OCI-LY3 (cell line): ENCODE measurements around the gene KRTDAP.

Experiments
- H2AFZ ChIP-seq: fragments of 200-600, 300-600 bp; shearing (Covaris generic); 2 replicates; pipeline ENCODE4 v1.6.0; 2014; ENCODE audit warnings: antibody characterized with exemption, low read depth, low read length
- H3K27ac ChIP-seq: fragments of 200-600, 300-600 bp; sonication (generic); 2 replicates; pipeline ENCODE4 v1.5.1; 2014; ENCODE audit warnings: mild to moderate bottlenecking, low read length, moderate library complexity, mixed read lengths
- H3K27me3 ChIP-seq: fragments of 200-600, 300-600 bp; sonication (generic); 2 replicates; pipeline ENCODE4 v1.6.1; 2014; ENCODE audit warnings: low read depth, low read length, mixed read lengths
- H3K36me3 ChIP-seq: fragments of 200-600, 300-600 bp; sonication (generic); replicated peaks from 2 replicates; pipeline ENCODE3; 2014; ENCODE audit warnings: low read depth, low read length, mixed read lengths
- H3K4me1 ChIP-seq: fragments of 300-600, 200-600 bp; sonication (generic); 2 replicates; pipeline ENCODE4 v1.6.1; 2014; ENCODE audit warnings: low read length, mixed read lengths
- H3K4me2 ChIP-seq: fragments of 200-600, 300-600 bp; sonication (generic); 2 replicates; pipeline ENCODE4 v1.6.1; 2014; ENCODE audit warnings: low read length, mixed read lengths
- H3K4me3 ChIP-seq: fragments of 300-600, 200-600 bp; sonication (generic); 2 replicates; pipeline ENCODE4 v1.5.1; 2014; ENCODE audit warnings: antibody characterized with exemption, mild to moderate bottlenecking, low read length, moderate library complexity
- H3K79me2 ChIP-seq: fragments of 300-600, 200-600 bp; shearing (Covaris generic); 2 replicates; pipeline ENCODE4 v1.6.1; 2014; ENCODE audit warnings: mild to moderate bottlenecking, low read length, mixed read lengths
- H3K9ac ChIP-seq: fragments of 300-600, 200-600 bp; shearing (Covaris generic); 2 replicates; pipeline ENCODE4 v1.6.0; 2014; ENCODE audit warnings: mild to moderate bottlenecking, low read length, moderate library complexity
- H3K9me3 ChIP-seq: fragments of 200-600, 300-600 bp; shearing (Covaris generic); 2 replicates; pipeline ENCODE4 v1.6.1; 2014; ENCODE audit warnings: low read length, mixed read lengths; ENCODE audit not compliant: insufficient read depth
- H4K20me1 ChIP-seq: fragments of 200-600, 300-600 bp; sonication (generic); 2 replicates; pipeline ENCODE4 v1.6.1; 2016; ENCODE audit warnings: low read length, mixed read lengths; ENCODE audit not compliant: insufficient read depth
- CTCF ChIP-seq: fragments of 200-600, 300-600 bp; sonication (generic); IDR thresholded peaks from 2 replicates; pipeline ENCODE4 v1.5.1; 2014; ENCODE audit warnings: antibody characterized with exemption, low read length, low read depth
- EZH2phosphoT487 ChIP-seq: fragments of 200-600 bp; shearing (Covaris generic); IDR thresholded peaks from 2 replicates; pipeline ENCODE4 v1.6.1; 2018; ENCODE audit warnings: antibody characterized with exemption, mixed run types, low read depth

The KRTDAP gene

DNA sequence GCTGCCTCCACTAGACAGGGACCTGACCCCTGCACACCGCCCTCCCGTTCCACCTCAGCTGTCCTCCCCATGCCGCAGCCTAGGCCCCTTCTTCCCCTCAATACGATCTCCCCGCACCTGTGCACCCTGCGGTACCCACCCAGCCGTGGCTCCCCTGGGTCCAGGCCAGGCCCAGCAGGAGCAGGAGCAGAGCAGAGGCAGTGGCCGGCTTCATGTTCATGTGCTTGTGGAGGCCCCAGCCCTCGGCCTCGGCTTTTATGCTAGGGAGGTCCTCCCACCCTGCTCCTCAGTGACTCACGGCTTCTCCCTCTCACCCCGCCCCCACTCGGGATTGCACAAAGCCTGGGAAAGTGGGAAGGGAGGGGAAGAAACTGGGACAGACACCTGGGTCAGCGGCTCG lies 11.4 kb upstream of the KRTDAP start:
- Histone ChIP-seq H3K79me2 (no peaks in the 10 kb centered on the region), H3K4me3 (no peak overlapping the region), H3K9me3 (no peaks in the 10 kb centered on the region), H3K27ac (no peak overlapping the region), H2AFZ (no peak overlapping the region), H3K4me1 (no peaks in the 10 kb centered on the region), H3K4me2 (no peak overlapping the region), H4K20me1 (no peaks in the 10 kb centered on the region), H3K27me3 (peaks cover 68% of the 10 kb centered on the region), H3K36me3 (no peaks in the 10 kb centered on the region), H3K9ac (no peak overlapping the region)
- no peak for TF ChIP-seq CTCF

- TF ChIP-seq CTCF (no peak), EZH2phosphoT487 (no peak)
- H3K79me2 ChIP-seq = no peaks in the 10 kb centered on the region
- H2AFZ ChIP-seq = no peak overlapping the region
- no peaks in the 10 kb centered on the region for H3K4me1 ChIP-seq
- no peak overlapping the region for H3K4me2 ChIP-seq
- H3K4me3 ChIP-seq = no peak overlapping the region
- peaks cover 62% of the 10 kb centered on the region for H3K27me3 ChIP-seq
- no peaks in the 10 kb centered on the region for H3K36me3 ChIP-seq
- H3K9me3 ChIP-seq = no peaks in the 10 kb centered on the region
- no peaks in the 10 kb centered on the region for H4K20me1 ChIP-seq
- no peak overlapping the region for H3K27ac ChIP-seq
- H3K9ac ChIP-seq = no peak overlapping the region
Measured at GRCh38 chr19:35500611-35501010, 10.3 kb upstream of the KRTDAP start.

DNA sequence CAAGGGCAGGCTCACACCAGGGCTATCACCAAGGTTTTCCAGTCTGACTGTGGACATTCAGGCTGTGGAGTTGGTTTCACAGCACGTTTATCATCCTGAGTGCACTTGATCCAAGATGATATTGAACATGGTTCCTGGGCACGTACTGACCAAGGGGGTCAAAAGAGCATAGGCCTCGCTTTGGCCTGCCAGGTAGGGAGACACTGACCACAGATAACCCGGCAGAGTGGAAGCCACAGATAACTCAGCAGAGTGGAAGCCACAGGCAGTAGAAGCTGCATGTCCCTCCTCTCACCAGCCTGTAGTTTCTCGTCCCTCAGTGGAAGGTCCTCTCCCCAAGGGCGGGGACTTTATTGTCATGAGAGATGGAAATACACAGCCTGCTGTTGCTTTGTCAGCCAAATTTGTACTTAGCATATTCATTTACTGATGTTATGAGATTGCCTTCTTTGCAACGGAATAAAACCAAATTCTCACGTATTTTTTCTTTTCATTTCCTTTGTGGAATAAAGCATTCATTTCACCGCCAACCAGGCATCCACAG lies 8.8 kb upstream of the KRTDAP start:
- H3K27me3 ChIP-seq = peaks cover 54% of the 10 kb centered on the region
- no peak overlapping the region for H3K9ac ChIP-seq
- no peak overlapping the region for H2AFZ ChIP-seq
- no peak overlapping the region for H3K4me2 ChIP-seq
- no peaks in the 10 kb centered on the region for H4K20me1 ChIP-seq
- no peaks in the 10 kb centered on the region for H3K9me3 ChIP-seq
- no peaks in the 10 kb centered on the region for H3K36me3 ChIP-seq
- H3K4me1 ChIP-seq = peaks cover 5% of the 10 kb centered on the region; the same call in 1 of the 2 replicates
- TF ChIP-seq CTCF (no peak), EZH2phosphoT487 (no peak)
- no peak overlapping the region for H3K4me3 ChIP-seq
- no peak overlapping the region for H3K27ac ChIP-seq
- no peaks in the 10 kb centered on the region for H3K79me2 ChIP-seq

DNA sequence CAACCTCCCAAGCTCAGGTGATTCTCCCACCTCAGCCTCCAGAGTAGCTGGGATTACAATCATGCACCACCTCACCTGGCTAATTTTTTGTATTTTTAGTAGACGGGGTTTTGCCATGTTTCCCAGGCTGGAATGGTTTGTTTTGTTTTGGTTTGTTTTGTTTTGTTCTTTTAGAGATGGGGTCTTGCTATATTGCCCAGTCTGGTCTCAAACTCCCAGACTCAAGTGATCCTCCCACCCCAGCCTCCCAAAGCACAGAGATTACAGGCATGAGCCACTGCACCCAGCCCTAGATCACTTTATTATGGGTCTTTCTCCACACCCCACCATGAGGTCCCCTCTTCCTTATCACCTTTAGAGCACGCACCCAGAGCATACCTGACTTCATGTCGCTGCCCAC lies 8.0 kb upstream of the KRTDAP start:
- peaks cover 51% of the 10 kb centered on the region for H3K27me3 ChIP-seq
- no peaks in the 10 kb centered on the region for H3K36me3 ChIP-seq
- no peaks in the 10 kb centered on the region for H3K9me3 ChIP-seq
- H3K4me3 ChIP-seq = no peak overlapping the region
- no peak overlapping the region for H3K27ac ChIP-seq
- TF ChIP-seq CTCF (no peak), EZH2phosphoT487 (no peak)
- no peaks in the 10 kb centered on the region for H4K20me1 ChIP-seq
- no peaks in the 10 kb centered on the region for H3K79me2 ChIP-seq
- no peak overlapping the region for H2AFZ ChIP-seq
- no peak overlapping the region for H3K4me2 ChIP-seq
- H3K9ac ChIP-seq = no peak overlapping the region
- peaks cover 5% of the 10 kb centered on the region; the same call in 1 of the 2 replicates for H3K4me1 ChIP-seq
